ENCODE data around the gene ADARB2.

ADARB2 gene

GRCh38 chr10:1524540-1524939 is 212.8 kb downstream of the ADARB2 start:
- DNase-seq (ENCODE audit: low spot score in 2 of 2), result no peak
- Histone ChIP-seq H3K4me3 (no peak overlapping the region), H3K9me3 (no peaks in the 10 kb centered on the region), H3K27me3 (ENCODE audit: low read depth) (peaks cover 6% of the 10 kb centered on the region), H3K4me1 (no peaks in the 10 kb centered on the region), H3K36me3 (replicated peaks) (no peaks in the 10 kb centered on the region)
- in situ Hi-C loops (cut with MboI; ENCODE audit: low sequenced_read_pairs), result no loop called here

- peaks cover 6% of the 10 kb centered on the region for H3K27me3 ChIP-seq (ENCODE audit: low read depth)
- no peak overlapping the region for H3K4me3 ChIP-seq
- DNase-seq (ENCODE audit: low spot score in 2 of 2), result no peak
- H3K9me3 ChIP-seq, result no peaks in the 10 kb centered on the region
- H3K36me3 ChIP-seq (replicated peaks), result no peaks in the 10 kb centered on the region
- H3K4me1 ChIP-seq, result no peaks in the 10 kb centered on the region
- in situ Hi-C loops (cut with MboI; ENCODE audit: low sequenced_read_pairs), result no loop called here
These were observed 214.1 kb downstream of the ADARB2 start for GRCh38 chr10:1523221-1523620.

GRCh38 chr10:1522237-1522636 is 215.1 kb downstream of the ADARB2 start:
- Histone ChIP-seq H3K4me1 (no peaks in the 10 kb centered on the region), H3K36me3 (replicated peaks) (no peaks in the 10 kb centered on the region), H3K4me3 (no peak overlapping the region), H3K27me3 (ENCODE audit: low read depth) (peaks cover 6% of the 10 kb centered on the region), H3K9me3 (no peaks in the 10 kb centered on the region)
- no peak for DNase-seq (ENCODE audit: low spot score in 2 of 2)
- in situ Hi-C loops (cut with MboI; ENCODE audit: low sequenced_read_pairs), result no loop called here

GRCh38 chr10:1521741-1522140 is 215.6 kb downstream of the ADARB2 start:
- Histone ChIP-seq H3K9me3 (no peaks in the 10 kb centered on the region), H3K36me3 (replicated peaks) (no peaks in the 10 kb centered on the region), H3K27me3 (ENCODE audit: low read depth) (peaks cover 6% of the 10 kb centered on the region), H3K4me1 (no peaks in the 10 kb centered on the region), H3K4me3 (no peak overlapping the region)
- in situ Hi-C loops (cut with MboI; ENCODE audit: low sequenced_read_pairs), result no loop called here
- DNase-seq (ENCODE audit: low spot score in 2 of 2), result no peak

- no peaks in the 10 kb centered on the region for H3K36me3 ChIP-seq (replicated peaks)
These were observed 216.3 kb downstream of the ADARB2 start for GRCh38 chr10:1520909-1521565.

GRCh38 chr10:1519391-1519790 is 217.9 kb downstream of the ADARB2 start:
- no peaks in the 10 kb centered on the region for H3K4me1 ChIP-seq
- peaks cover 6% of the 10 kb centered on the region for H3K27me3 ChIP-seq (ENCODE audit: low read depth)
- no peaks in the 10 kb centered on the region for H3K36me3 ChIP-seq (replicated peaks)
- H3K9me3 ChIP-seq, result no peaks in the 10 kb centered on the region
- in situ Hi-C loops (cut with MboI; ENCODE audit: low sequenced_read_pairs), result no loop called here
- no peak for DNase-seq (ENCODE audit: low spot score in 2 of 2)
- H3K4me3 ChIP-seq, result no peak overlapping the region

More at GRCh38 chr10:1520909-1521565, 216.3 kb downstream of the ADARB2 start:
- peaks cover 6% of the 10 kb centered on the region for H3K27me3 ChIP-seq (ENCODE audit: low read depth)
- no peaks in the 10 kb centered on the region for H3K9me3 ChIP-seq
- in situ Hi-C loops (cut with MboI; ENCODE audit: low sequenced_read_pairs), result no loop called here
- DNase-seq (ENCODE audit: low spot score in 2 of 2), result no peak
- no peaks in the 10 kb centered on the region for H3K4me1 ChIP-seq
- H3K4me3 ChIP-seq, result no peak overlapping the region

GRCh38 chr10:1517684-1518083 is 219.6 kb downstream of the ADARB2 start:
- in situ Hi-C loops (cut with MboI; ENCODE audit: low sequenced_read_pairs), result no loop called here
- no peak for DNase-seq (ENCODE audit: low spot score in 2 of 2)
- H3K36me3 ChIP-seq (replicated peaks), result no peaks in the 10 kb centered on the region
- no peaks in the 10 kb centered on the region for H3K9me3 ChIP-seq
- H3K27me3 ChIP-seq (ENCODE audit: low read depth), result peaks cover 6% of the 10 kb centered on the region
- no peak overlapping the region for H3K4me3 ChIP-seq
- H3K4me1 ChIP-seq, result no peaks in the 10 kb centered on the region

GRCh38 chr10:1516492-1517165 is 220.7 kb downstream of the ADARB2 start:
- in situ Hi-C loops (cut with MboI; ENCODE audit: low sequenced_read_pairs), result no loop called here
- DNase-seq (ENCODE audit: low spot score in 2 of 2), result no peak
- no peak overlapping the region for H3K4me3 ChIP-seq
- H3K27me3 ChIP-seq (ENCODE audit: low read depth), result peaks cover 6% of the 10 kb centered on the region
- H3K9me3 ChIP-seq, result no peaks in the 10 kb centered on the region
- no peaks in the 10 kb centered on the region for H3K36me3 ChIP-seq (replicated peaks)
- no peaks in the 10 kb centered on the region for H3K4me1 ChIP-seq

GRCh38 chr10:1515780-1516491 is 221.4 kb downstream of the ADARB2 start:
- no peak for DNase-seq (ENCODE audit: low spot score in 2 of 2)
- H3K9me3 ChIP-seq, result no peaks in the 10 kb centered on the region
- in situ Hi-C loops (cut with MboI; ENCODE audit: low sequenced_read_pairs), result no loop called here
- H3K4me1 ChIP-seq, result no peaks in the 10 kb centered on the region
- peaks cover 3% of the 10 kb centered on the region; the same call in 1 of the 2 replicates for H3K27me3 ChIP-seq (ENCODE audit: low read depth)
- H3K36me3 ChIP-seq (replicated peaks), result no peaks in the 10 kb centered on the region
- no peak overlapping the region for H3K4me3 ChIP-seq

GRCh38 chr10:1515121-1515779 is 222.1 kb downstream of the ADARB2 start:
- H3K9me3 ChIP-seq, result no peaks in the 10 kb centered on the region
- no peak overlapping the region for H3K4me3 ChIP-seq
- DNase-seq (ENCODE audit: low spot score in 2 of 2), result no peak
- H3K4me1 ChIP-seq, result no peaks in the 10 kb centered on the region
- H3K27me3 ChIP-seq (ENCODE audit: low read depth), result peaks cover under 1% of the 10 kb centered on the region; the same call in 1 of the 2 replicates
- no peaks in the 10 kb centered on the region for H3K36me3 ChIP-seq (replicated peaks)
- in situ Hi-C loops (cut with MboI; ENCODE audit: low sequenced_read_pairs), result no loop called here

GRCh38 chr10:1514681-1515080 is 222.6 kb downstream of the ADARB2 start:
- in situ Hi-C loops (cut with MboI; ENCODE audit: low sequenced_read_pairs), result no loop called here
- H3K4me3 ChIP-seq, result no peak overlapping the region
- DNase-seq (ENCODE audit: low spot score in 2 of 2), result no peak
- H3K27me3 ChIP-seq (ENCODE audit: low read depth), result no peaks in the 10 kb centered on the region
- H3K9me3 ChIP-seq, result no peaks in the 10 kb centered on the region
- no peaks in the 10 kb centered on the region for H3K36me3 ChIP-seq (replicated peaks)
- H3K4me1 ChIP-seq, result no peaks in the 10 kb centered on the region

GRCh38 chr10:1513221-1513620 is 224.1 kb downstream of the ADARB2 start:
- Histone ChIP-seq H3K4me1 (no peaks in the 10 kb centered on the region), H3K9me3 (no peaks in the 10 kb centered on the region), H3K27me3 (ENCODE audit: low read depth) (no peaks in the 10 kb centered on the region), H3K36me3 (replicated peaks) (no peaks in the 10 kb centered on the region), H3K4me3 (no peak overlapping the region)
- DNase-seq (ENCODE audit: low spot score in 2 of 2), result no peak
- in situ Hi-C loops (cut with MboI; ENCODE audit: low sequenced_read_pairs), result no loop called here

- DNase-seq (ENCODE audit: low spot score in 2 of 2), result no peak
- Histone ChIP-seq H3K4me3 (no peak overlapping the region), H3K36me3 (replicated peaks) (no peaks in the 10 kb centered on the region), H3K9me3 (no peaks in the 10 kb centered on the region), H3K4me1 (no peaks in the 10 kb centered on the region), H3K27me3 (ENCODE audit: low read depth) (no peaks in the 10 kb centered on the region)
- in situ Hi-C loops (cut with MboI; ENCODE audit: low sequenced_read_pairs), result no loop called here
These were observed 228.3 kb downstream of the ADARB2 start for GRCh38 chr10:1509011-1509530.

Data from HAP-1 (cell line).